HCT116 (cell line): Measurements from ENCODE around the gene PKMYT1. TPM values are rescaled to one million over a fixed set of nuclear protein-coding genes. Genes with fewer than 3 reads are reported as not detected.

Experiments
- ATAC-seq: fragments of 200-7000 bp; cut with Tn5 transposase; 2 replicates; pipeline ENCODE4 v1.9.1; 2020; ENCODE audit warnings: mild to moderate bottlenecking, moderate library complexity
- BruUV-seq: library from RNA; stranded (reverse); fragments of 400-500 nt; replicated peaks from 2 replicates; lab custom pipeline; 2021; lab: Mats Ljungman, UMichigan
- CTCF ChIA-PET: fragments of 300-600 bp; sonication (Branson Sonifier 250); formaldehyde crosslinking; loops from one replicate; lab custom pipeline; 2021; ENCODE audit warnings: antibody characterized with exemption; lab: Charles Lee
- POLR2A ChIA-PET: fragments of 300-600, 350-600 bp; sonication (Branson Sonifier 250); formaldehyde crosslinking; loops from one replicate; lab custom pipeline; 2021; ENCODE audit warnings: antibody characterized with exemption; lab: Charles Lee
- RAD21 ChIA-PET, 2 experiments: fragments of 300-600 bp; sonication (Branson Sonifier 250); formaldehyde crosslinking; loops; one replicate each; lab custom pipeline; 2023; ENCODE audit warnings: low total read pairs in 2 of 2; ENCODE audit not compliant: uncharacterized antibody in 2 of 2, unreplicated experiment in 2 of 2, low non-redundant PET in 1 of 2; lab: Charles Lee
- DNase-seq: peaks from one replicate; pipeline ENCODE4 v3.0.0-alpha.2; 2010; ENCODE audit warnings: low read depth, low spot score
- H2AFZ ChIP-seq: fragments of 200-600 bp; shearing (Covaris generic), sonication (generic); 2 replicates; pipeline ENCODE4 v1.6.1; 2017; ENCODE audit warnings: low read depth, mixed run types, mixed read lengths, antibody characterized with exemption, low read length; ENCODE audit not compliant: poor library complexity, severe bottlenecking
- H3K27ac ChIP-seq: 2 replicates; pipeline ENCODE4 v1.5.1; 2012; ENCODE audit warnings: low read depth, low read length
- H3K27me3 ChIP-seq: fragments of 200-600 bp; sonication (generic); 2 replicates; pipeline ENCODE4 v1.6.1; 2016; ENCODE audit warnings: mixed run types, low read length, mixed read lengths; ENCODE audit not compliant: insufficient read depth
- H3K36me3 ChIP-seq, 2 experiments: fragments of 200-500 bp in 1 of 2; fragments of 200-600 bp in 1 of 2; sonication (Bioruptor generic) in 1 of 2; sonication (generic) in 1 of 2; 2 replicates each; pipeline versions ENCODE4 v1.5.1 to v1.6.1; 2014 to 2016; ENCODE audit warnings: low read length in 2 of 2, inconsistent platforms in 1 of 2, mixed read lengths in 1 of 2, mixed run types in 1 of 2; ENCODE audit not compliant: insufficient read depth in 2 of 2, control insufficient read depth in 1 of 2
- H3K4me1 ChIP-seq, 2 experiments: fragments of 200-600 bp in 1 of 2; sonication (generic) in 1 of 2; 2 replicates each; pipeline versions ENCODE4 v1.5.1 to v1.6.1; 2012 to 2017; ENCODE audit warnings: low read length in 2 of 2, inconsistent platforms in 1 of 2, mild to moderate bottlenecking in 1 of 2, mixed read lengths in 1 of 2, mixed run types in 1 of 2, moderate library complexity in 1 of 2; ENCODE audit not compliant: insufficient read depth in 2 of 2, control insufficient read depth in 1 of 2
- H3K4me2 ChIP-seq: fragments of 200-600 bp; sonication (generic); 2 replicates; pipeline ENCODE4 v1.6.1; 2017; ENCODE audit warnings: mixed run types, low read length, mixed read lengths
- H3K4me3 ChIP-seq, 2 experiments: fragments of 200-600 bp in 1 of 2; sonication (generic) in 1 of 2; replicated peaks in 1 of 2; 2 replicates each; pipeline ENCODE4 v1.5.1; 2011 to 2016; ENCODE audit warnings: low read length in 2 of 2, control low read depth in 1 of 2, low read depth in 1 of 2, mild to moderate bottlenecking in 1 of 2, mixed read lengths in 1 of 2, mixed run types in 1 of 2
- H3K79me2 ChIP-seq: fragments of 200-600 bp; sonication (generic); 2 replicates; pipeline ENCODE4 v1.6.1; 2017; ENCODE audit warnings: mild to moderate bottlenecking, mixed run types, low read length, moderate library complexity, mixed read lengths; ENCODE audit not compliant: insufficient read depth
- H3K9ac ChIP-seq: fragments of 200-600 bp; sonication (generic); 2 replicates; pipeline ENCODE4 v1.6.1; 2016; ENCODE audit warnings: low read length, mixed read lengths
- H3K9me2 ChIP-seq: fragments of 200-600 bp; sonication (generic), shearing (Covaris generic); 2 replicates; pipeline ENCODE4 v1.6.1; 2017; ENCODE audit warnings: mixed run types, mild to moderate bottlenecking, moderate library complexity; ENCODE audit not compliant: insufficient read depth
- H3K9me3 ChIP-seq, 2 experiments: fragments of 200-500 bp in 1 of 2; fragments of 200-600 bp in 1 of 2; sonication (Bioruptor generic) in 1 of 2; sonication (generic) in 1 of 2; 2 replicates each; pipeline ENCODE4 v1.6.1; 2014 to 2017; ENCODE audit warnings: low read length in 2 of 2, mixed read lengths in 2 of 2, inconsistent platforms in 1 of 2, low read depth in 1 of 2, mild to moderate bottlenecking in 1 of 2, mixed run types in 1 of 2, moderate library complexity in 1 of 2; ENCODE audit not compliant: control insufficient read depth in 1 of 2, insufficient read depth in 1 of 2
- H4K20me1 ChIP-seq: fragments of 200-600 bp; sonication (generic), shearing (Covaris generic); 2 replicates; pipeline ENCODE4 v1.6.1; 2017; ENCODE audit warnings: mixed run types, mild to moderate bottlenecking, moderate library complexity; ENCODE audit not compliant: insufficient read depth
- CBX3 ChIP-seq: IDR thresholded peaks from 2 replicates; pipeline ENCODE4 v1.6.1; 2012; ENCODE audit warnings: low read depth
- CEBPB ChIP-seq: IDR thresholded peaks from 2 replicates; pipeline ENCODE4 v1.6.1; 2012; ENCODE audit warnings: low read depth
- ELF1 ChIP-seq: IDR thresholded peaks from 2 replicates; pipeline ENCODE4 v1.6.1; 2012; ENCODE audit warnings: low read depth, borderline replicate concordance
- EZH2 ChIP-seq: fragments of 200-600 bp; sonication (generic); IDR thresholded peaks from 2 replicates; pipeline ENCODE4 v1.6.1; 2017; ENCODE audit warnings: antibody characterized with exemption, mixed run types
- JUND ChIP-seq: IDR thresholded peaks from 2 replicates; pipeline ENCODE4 v1.6.1; 2012
- POLR2A ChIP-seq: IDR thresholded peaks from 2 replicates; pipeline ENCODE4 v1.7.0; 2011; ENCODE audit warnings: borderline replicate concordance; ENCODE audit not compliant: insufficient read depth, insufficient read length; ENCODE audit errors: extremely low read depth
- SIN3A ChIP-seq: IDR thresholded peaks from 2 replicates; pipeline ENCODE4 v1.6.1; 2012; ENCODE audit warnings: low read depth
- SP1 ChIP-seq: IDR thresholded peaks from 2 replicates; pipeline ENCODE4 v1.6.1; 2012; ENCODE audit warnings: low read depth
- YY1 ChIP-seq: IDR thresholded peaks from 2 replicates; pipeline ENCODE4 v1.6.1; 2011; ENCODE audit warnings: low read length, low read depth, moderate library complexity, mild to moderate bottlenecking; ENCODE audit not compliant: insufficient replicate concordance; ENCODE audit errors: extremely low read depth
- intact Hi-C: fragments of 100-400 bp; cut with micrococcal nuclease; formaldehyde crosslinking; loops from 2 replicates; pipeline ENCODE4 v1.10.0; 2022
- total RNA-seq: library from RNA; stranded (reverse); gene quantifications from one replicate; pipeline ENCODE4 v1.2.1, GENCODE V29; 2021; ENCODE audit not compliant: unreplicated experiment
- TF ChIP-seq, protein P1 (sequence below): IDR thresholded peaks from 2 replicates; pipeline ENCODE4 v1.6.1; 2011; ENCODE audit warnings: mild to moderate bottlenecking, low read length, moderate library complexity; ENCODE audit not compliant: insufficient replicate concordance; ENCODE audit errors: extremely low read depth
- TF ChIP-seq, protein P2 (sequence below): IDR thresholded peaks from 2 replicates; pipeline ENCODE4 v1.6.1; 2012
- TF ChIP-seq, protein P3 (sequence below), 3 experiments: fragments of 200-600 bp in 1 of 3; sonication (generic) in 1 of 3; IDR thresholded peaks in 2 of 3; conservative IDR thresholded peaks in 1 of 3; 2 replicates each; pipeline ENCODE4 v1.5.1; 2012 to 2017; ENCODE audit warnings: low read depth in 2 of 3, low read length in 2 of 3, antibody characterized with exemption in 1 of 3, borderline replicate concordance in 1 of 3, control low read depth in 1 of 3, mild to moderate bottlenecking in 1 of 3, mixed read lengths in 1 of 3, mixed run types in 1 of 3, moderate library complexity in 1 of 3; ENCODE audit not compliant: insufficient read depth in 1 of 3

Gene PKMYT1
- total RNA-seq, 1 experiment from 2014 or later = 104 TPM

- peak; percentile 95 for TF ChIP-seq POLR2A
- TF ChIP-seq, protein P1, sequence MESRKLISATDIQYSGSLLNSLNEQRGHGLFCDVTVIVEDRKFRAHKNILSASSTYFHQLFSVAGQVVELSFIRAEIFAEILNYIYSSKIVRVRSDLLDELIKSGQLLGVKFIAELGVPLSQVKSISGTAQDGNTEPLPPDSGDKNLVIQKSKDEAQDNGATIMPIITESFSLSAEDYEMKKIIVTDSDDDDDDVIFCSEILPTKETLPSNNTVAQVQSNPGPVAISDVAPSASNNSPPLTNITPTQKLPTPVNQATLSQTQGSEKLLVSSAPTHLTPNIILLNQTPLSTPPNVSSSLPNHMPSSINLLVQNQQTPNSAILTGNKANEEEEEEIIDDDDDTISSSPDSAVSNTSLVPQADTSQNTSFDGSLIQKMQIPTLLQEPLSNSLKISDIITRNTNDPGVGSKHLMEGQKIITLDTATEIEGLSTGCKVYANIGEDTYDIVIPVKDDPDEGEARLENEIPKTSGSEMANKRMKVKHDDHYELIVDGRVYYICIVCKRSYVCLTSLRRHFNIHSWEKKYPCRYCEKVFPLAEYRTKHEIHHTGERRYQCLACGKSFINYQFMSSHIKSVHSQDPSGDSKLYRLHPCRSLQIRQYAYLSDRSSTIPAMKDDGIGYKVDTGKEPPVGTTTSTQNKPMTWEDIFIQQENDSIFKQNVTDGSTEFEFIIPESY = no peak
- TF ChIP-seq ELF1 = no peak
- no peak for TF ChIP-seq JUND
- TF ChIP-seq CEBPB = no peak
Observed at GRCh38 chr16:2980227-2981176, at the start of gene PKMYT1 (continued).

DNA sequence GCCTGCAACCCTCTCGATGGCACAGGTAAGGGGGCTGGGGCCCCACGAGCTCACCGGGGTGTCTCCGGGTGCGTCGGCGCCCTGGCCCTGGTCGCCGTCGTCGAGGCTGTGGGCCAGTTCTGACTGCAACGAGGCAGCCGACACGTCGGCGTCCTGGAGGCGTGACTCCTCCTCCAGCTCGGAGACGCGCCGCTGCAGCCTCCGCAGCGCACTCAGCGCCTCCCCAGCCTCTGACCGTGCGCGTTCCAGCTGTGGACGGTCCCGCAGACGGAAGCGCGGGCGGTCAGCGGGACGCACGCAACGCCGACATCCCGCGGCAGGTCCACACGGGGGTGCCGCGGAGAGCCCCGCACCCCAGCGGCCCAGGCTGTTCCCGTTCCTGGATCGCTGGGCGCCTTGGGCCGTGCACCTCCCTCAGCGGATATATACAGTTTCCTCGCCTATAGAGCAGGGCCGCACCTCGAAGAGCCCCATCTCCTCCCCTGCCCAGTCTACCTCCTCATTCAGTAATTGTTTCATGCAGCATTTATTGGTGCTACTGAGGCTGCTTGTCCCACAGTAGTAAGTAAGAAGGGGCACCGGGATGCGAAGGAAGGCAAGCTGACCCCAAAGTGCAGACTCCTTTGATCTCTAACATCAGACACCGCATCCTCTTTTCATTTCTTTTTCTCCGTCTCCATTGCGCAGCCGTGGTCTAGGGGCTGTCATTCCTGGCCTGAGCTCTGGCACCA is 49.4 kb upstream of the PKMYT1 start:
- no peak overlapping the region for H2AFZ ChIP-seq
- no peak for DNase-seq
- H3K4me2 ChIP-seq = no peak overlapping the region
- no peaks in the 10 kb centered on the region for H4K20me1 ChIP-seq
- no peaks in the 10 kb centered on the region for H3K27me3 ChIP-seq
- POLR2A ChIA-PET = interaction anchor here (1.9 to 3.0 kb wide), 2 partner anchors 8 to 9 kb away, joined by 16 to 31 read pairs; partner anchors contain the start of genes HCFC1R1, THOC6 and TNFRSF12A
- H3K9me2 ChIP-seq = no peaks in the 10 kb centered on the region
- CTCF ChIA-PET = interaction anchor here (2.0 to 2.8 kb wide), 2 partner anchors 10 to 16 kb away, joined by 8 to 10 read pairs; partner anchors contain the start of genes MMP25 and TNFRSF12A
- H3K27ac ChIP-seq = no peak overlapping the region
- intact Hi-C loops = no loop called here
- peaks cover 7% of the 10 kb centered on the region; the same call in 1 of the 2 replicates for H3K79me2 ChIP-seq
- RAD21 ChIA-PET = no interaction called here
- peaks cover 8 to 18% of the 10 kb centered on the region in 2 experiments; a peak in 2 of 4 replicates for H3K36me3 ChIP-seq
- H3K9me3 ChIP-seq = no peaks in the 10 kb centered on the region
- BruUV-seq = no TSS peak
- no peak overlapping the region for H3K9ac ChIP-seq
- ATAC-seq = no peak
- no peak overlapping the region for H3K4me3 ChIP-seq
- H3K4me1 ChIP-seq = peaks cover 4 to 40% of the 10 kb centered on the region in 2 experiments; a peak in 3 of 4 replicates
- TF ChIP-seq SIN3A (no peak), CBX3 (no peak), SP1 (no peak), EZH2 (no peak), YY1 (no peak), ELF1 (no peak)
- TF ChIP-seq, protein P1 = no peak
- TF ChIP-seq, protein P2, sequence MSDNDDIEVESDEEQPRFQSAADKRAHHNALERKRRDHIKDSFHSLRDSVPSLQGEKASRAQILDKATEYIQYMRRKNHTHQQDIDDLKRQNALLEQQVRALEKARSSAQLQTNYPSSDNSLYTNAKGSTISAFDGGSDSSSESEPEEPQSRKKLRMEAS = no peak
- TF ChIP-seq, protein P3, sequence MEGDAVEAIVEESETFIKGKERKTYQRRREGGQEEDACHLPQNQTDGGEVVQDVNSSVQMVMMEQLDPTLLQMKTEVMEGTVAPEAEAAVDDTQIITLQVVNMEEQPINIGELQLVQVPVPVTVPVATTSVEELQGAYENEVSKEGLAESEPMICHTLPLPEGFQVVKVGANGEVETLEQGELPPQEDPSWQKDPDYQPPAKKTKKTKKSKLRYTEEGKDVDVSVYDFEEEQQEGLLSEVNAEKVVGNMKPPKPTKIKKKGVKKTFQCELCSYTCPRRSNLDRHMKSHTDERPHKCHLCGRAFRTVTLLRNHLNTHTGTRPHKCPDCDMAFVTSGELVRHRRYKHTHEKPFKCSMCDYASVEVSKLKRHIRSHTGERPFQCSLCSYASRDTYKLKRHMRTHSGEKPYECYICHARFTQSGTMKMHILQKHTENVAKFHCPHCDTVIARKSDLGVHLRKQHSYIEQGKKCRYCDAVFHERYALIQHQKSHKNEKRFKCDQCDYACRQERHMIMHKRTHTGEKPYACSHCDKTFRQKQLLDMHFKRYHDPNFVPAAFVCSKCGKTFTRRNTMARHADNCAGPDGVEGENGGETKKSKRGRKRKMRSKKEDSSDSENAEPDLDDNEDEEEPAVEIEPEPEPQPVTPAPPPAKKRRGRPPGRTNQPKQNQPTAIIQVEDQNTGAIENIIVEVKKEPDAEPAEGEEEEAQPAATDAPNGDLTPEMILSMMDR (IDR thresholded peaks at IDR 0.05 in 2 of 3, conservative IDR thresholded peaks at IDR 0.05 in 1 of 3; ENCODE audit: borderline replicate concordance in 1 of 3, insufficient read depth in 1 of 3, low read depth in 2 of 3, low read length in 2 of 3) = no peak
